ENCODE data around the gene KLHDC8A.
A peak's percentile ranks its signal among the peaks of the same experiment; 100 is the strongest.

DNA sequence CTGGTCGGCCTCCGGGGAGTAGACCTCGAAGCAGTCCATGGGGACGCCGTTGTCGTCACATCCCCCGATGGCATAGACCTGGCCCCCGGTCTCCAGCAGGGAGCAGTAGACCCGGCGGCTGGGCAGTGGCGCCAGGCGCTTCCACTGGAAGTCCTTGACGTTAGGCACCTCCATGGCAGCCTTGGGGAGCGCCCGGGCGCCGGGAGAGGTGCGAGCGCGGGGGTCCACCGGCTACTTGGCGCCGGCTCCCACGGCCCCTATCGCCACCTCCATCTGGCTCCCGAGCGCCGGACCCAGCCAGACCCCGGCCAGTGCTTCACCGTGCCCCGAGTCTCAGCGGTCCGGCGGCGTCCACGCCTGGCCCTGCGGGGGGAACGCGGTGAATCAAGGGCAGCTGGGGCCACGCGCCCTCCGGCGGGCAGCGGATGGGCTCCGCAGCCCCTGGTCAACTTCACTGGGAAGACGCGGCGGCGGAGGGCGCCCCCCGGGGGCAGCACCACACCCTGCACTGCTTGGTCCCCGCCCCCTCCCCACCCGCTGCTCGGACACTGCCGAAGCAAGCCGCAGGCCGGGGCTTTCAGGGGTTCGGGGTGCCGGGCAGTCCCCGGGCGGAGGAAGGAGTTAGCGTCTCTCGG lies 13.2 kb downstream of the KLHDC8A start:
- TF ChIP-seq, protein P1, sequence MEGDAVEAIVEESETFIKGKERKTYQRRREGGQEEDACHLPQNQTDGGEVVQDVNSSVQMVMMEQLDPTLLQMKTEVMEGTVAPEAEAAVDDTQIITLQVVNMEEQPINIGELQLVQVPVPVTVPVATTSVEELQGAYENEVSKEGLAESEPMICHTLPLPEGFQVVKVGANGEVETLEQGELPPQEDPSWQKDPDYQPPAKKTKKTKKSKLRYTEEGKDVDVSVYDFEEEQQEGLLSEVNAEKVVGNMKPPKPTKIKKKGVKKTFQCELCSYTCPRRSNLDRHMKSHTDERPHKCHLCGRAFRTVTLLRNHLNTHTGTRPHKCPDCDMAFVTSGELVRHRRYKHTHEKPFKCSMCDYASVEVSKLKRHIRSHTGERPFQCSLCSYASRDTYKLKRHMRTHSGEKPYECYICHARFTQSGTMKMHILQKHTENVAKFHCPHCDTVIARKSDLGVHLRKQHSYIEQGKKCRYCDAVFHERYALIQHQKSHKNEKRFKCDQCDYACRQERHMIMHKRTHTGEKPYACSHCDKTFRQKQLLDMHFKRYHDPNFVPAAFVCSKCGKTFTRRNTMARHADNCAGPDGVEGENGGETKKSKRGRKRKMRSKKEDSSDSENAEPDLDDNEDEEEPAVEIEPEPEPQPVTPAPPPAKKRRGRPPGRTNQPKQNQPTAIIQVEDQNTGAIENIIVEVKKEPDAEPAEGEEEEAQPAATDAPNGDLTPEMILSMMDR (IDR thresholded peaks at IDR 0.05; ENCODE audit: extremely low read depth in 1 of 2, insufficient read depth in 1 of 2, low read depth in 1 of 2, low read length in 2 of 2): peak in 1 of 2 donors; percentile 15
- TF ChIP-seq, protein P2, sequence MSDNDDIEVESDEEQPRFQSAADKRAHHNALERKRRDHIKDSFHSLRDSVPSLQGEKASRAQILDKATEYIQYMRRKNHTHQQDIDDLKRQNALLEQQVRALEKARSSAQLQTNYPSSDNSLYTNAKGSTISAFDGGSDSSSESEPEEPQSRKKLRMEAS (IDR thresholded peaks at IDR 0.05; ENCODE audit: insufficient read depth, insufficient read length): no peak
- TF ChIP-seq POLR2A (IDR thresholded peaks at IDR 0.05; ENCODE audit: low read depth, low read length): no peak
- TF ChIP-seq GATA2 (IDR thresholded peaks at IDR 0.05; ENCODE audit: insufficient read depth, insufficient read length, low read depth, low read length): no peak
- TF ChIP-seq EZH2 (IDR thresholded peaks at IDR 0.05; ENCODE audit: borderline replicate concordance, low read depth, low read length, severe bottlenecking): peak; percentile 81
